ENCODE measurements around the gene CYTIP.
"Not testable (repeated sequence)": the region's sequence is repeated elsewhere in the genome, so short reads cannot be mapped to it uniquely, and the experiment has no call there.

The CYTIP gene

DNA sequence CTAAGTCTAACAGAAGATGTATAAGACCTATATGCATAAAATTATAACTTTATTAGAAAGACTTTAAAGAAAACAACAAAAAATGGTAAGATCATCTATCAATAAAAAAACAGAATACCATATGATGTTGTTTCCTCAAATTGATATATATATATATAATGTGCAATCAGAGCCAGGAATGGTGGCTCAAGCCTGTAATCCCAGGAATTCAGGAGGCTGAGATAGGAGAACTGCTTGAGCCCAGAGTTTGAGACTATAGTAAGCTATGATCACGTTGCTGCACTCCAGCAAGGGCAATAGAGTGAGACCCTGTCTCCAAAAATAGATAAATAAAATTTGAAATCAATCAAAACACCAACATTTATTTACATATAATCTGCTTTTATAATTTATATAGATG is 19.5 kb downstream of the CYTIP start:
- DNase-seq (ENCODE audit: low spot score) = no peak

GRCh38 chr2:157421964-157422363 is 21.9 kb downstream of the CYTIP start:
- DNase-seq (ENCODE audit: low spot score) = no peak

DNA sequence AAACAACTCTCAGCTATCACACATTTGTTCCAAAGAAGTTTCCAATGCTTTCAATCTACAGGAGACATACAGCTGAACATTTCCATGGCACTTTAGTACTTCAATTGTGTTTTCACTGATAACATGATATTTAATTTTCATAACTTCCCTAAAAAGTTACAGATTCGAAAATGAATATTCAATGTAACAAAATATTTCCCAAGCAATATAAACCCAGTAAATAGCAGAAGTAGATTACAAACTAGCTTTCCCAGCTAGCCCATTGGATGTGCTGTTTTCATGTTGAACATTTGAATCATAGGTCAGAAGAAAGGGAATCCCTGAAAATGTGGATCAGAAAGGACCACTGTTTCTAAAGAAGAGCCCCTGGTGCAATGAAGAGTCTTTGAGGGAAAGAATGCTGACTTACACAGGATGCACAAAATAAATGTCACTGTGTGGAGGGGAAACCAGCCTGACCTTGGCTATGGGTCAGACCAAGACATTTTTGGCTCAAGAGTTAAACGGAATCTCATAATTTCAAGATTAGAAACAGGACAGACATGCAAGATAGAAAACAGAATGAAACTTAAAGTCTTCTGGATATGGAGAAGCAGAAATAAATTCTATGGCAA is 22.5 kb downstream of the CYTIP start:
- no peak for DNase-seq (ENCODE audit: low spot score)

GRCh38 chr2:157420771-157421323 is 23.0 kb downstream of the CYTIP start:
- no peak for DNase-seq (ENCODE audit: low spot score)

- DNase-seq (ENCODE audit: low spot score) = no peak
Measured at GRCh38 chr2:157419031-157419575, 24.8 kb downstream of the CYTIP start.

- no peak for DNase-seq (ENCODE audit: low spot score)
Measured at GRCh38 chr2:157418239-157418641, 25.6 kb downstream of the CYTIP start.

- DNase-seq (ENCODE audit: low spot score) = no peak
Measured at GRCh38 chr2:157415591-157416101, 28.2 kb downstream of the CYTIP start.

DNA sequence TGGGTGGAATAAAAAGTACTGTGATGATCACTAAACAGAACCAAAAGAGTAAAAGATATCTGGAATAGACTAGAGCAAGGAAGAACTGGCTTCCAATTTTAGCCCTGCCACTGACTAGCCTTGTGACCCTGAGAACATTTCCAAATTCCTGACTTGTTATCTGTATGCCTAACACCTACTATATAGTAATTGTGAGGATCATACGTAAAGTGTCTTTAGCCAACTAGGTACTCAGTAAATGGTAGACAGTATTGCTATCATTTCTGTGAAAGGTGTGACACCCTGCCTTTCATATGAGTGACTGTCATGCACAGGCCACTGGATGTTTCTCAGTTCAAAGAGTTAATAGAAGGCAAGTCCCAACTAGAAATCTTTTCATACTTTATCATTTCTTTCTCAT is 29.8 kb downstream of the CYTIP start:
- no peak for DNase-seq (ENCODE audit: low spot score)

GRCh38 chr2:157413326-157414035 is 30.4 kb downstream of the CYTIP start:
- DNase-seq (ENCODE audit: low spot score) = no peak

DNA sequence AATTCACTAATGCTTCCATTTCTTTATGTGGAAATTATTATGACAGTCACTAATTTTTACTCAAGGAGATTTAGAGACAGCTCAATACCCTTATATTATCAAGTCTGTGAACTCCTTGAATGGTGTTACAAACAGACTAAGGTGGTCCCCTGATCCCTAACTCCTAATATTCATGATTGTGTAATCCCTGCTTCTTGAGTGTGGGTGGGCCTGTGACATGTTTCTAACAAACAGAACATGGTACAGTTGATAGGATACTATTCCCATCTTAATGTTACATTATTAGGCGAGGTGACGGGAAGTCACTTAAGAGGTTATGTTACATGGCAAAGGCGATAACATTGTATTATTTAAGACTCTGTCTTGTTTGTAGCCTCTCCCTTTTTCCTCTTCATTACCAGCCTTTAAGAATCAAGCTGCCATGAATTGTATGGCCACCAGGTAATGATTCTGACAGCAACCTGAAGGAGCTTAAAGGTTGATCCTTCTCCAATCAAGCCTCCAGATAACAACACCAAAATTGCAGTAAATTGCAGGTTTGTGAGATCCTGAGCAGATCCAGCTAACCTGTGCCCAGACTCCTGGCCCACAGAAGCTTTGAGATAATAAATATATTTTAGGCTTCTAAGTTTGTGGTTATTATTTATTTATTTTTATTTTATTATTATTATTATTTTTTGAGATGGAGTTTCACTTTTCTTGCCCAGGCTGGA is 32.1 kb downstream of the CYTIP start:
- DNase-seq (ENCODE audit: low spot score) = no peak

DNA sequence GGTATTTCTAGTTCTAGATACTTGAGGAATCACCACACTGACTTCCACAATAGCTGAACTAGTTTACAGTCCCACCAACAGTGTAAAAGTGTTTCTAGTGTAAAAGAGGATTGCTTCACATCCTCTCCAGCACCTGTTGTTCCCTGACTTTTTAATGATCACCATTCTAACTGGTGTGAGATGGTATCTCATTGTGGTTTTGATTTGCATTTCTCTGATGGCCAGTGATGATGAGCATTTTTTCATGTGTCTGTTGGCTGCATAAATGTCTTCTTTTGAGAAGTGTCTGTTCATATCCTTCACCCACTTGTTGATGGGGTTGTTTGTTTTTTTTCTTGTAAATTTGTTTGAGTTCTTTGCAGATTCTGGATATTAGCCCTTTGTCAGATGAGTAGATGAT is 38.5 kb downstream of the CYTIP start:
- not testable (repeated sequence) for DNase-seq (ENCODE audit: low spot score)

- no peak for DNase-seq (ENCODE audit: low spot score)
Measured at GRCh38 chr2:157404363-157404762, 39.5 kb downstream of the CYTIP start.

- not testable (repeated sequence) for DNase-seq (ENCODE audit: low spot score)
Measured at GRCh38 chr2:157402801-157403485, 40.9 kb downstream of the CYTIP start.

- no peak for DNase-seq (ENCODE audit: low spot score)
Measured at GRCh38 chr2:157395811-157396210, 48.1 kb downstream of the CYTIP start.

DNA sequence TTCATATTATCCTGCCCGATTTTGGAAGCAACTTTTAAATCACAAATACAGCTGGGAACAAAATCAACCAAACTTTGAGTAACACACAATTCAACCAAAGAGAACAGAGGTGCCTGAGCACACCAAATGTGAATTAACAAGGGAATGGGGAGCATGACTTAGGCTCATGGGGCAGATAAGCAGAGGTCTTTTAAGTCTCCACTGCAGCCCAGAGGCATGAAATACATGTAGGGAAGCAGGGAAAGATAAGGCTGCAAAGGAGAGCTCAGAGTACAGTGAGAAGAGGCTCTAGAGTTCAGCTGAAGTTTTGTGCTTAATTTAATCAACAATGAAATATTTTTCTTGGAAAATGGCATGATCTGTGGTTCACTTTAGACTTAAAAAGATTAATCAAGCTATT is 49.0 kb downstream of the CYTIP start:
- DNase-seq (ENCODE audit: low spot score) = no peak

DNA sequence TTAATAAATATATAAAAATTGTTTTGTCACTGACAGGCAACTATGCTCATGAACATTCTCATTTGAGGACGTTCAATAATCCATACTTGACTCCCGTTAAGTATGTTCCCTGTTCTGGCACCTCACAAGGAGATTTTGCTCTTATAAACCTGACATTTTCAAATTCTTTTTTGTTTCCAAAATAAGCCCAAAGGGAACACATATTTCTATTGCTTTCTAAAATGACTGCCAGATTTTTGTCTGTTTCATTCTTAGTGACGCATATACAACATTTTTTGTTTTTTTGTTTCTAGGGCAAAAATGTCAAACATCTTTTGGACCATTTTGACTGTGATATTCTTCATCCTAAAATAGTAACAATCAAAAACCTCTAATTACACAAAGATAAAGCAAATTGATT is 50.5 kb downstream of the CYTIP start:
- DNase-seq (ENCODE audit: low spot score) = no peak

GRCh38 chr2:157388827-157389226 is 55.1 kb downstream of the CYTIP start:
- no peak for DNase-seq (ENCODE audit: low spot score)

- no peak for DNase-seq (ENCODE audit: low spot score)
Measured at GRCh38 chr2:157386747-157387146, 57.1 kb downstream of the CYTIP start.

DNA sequence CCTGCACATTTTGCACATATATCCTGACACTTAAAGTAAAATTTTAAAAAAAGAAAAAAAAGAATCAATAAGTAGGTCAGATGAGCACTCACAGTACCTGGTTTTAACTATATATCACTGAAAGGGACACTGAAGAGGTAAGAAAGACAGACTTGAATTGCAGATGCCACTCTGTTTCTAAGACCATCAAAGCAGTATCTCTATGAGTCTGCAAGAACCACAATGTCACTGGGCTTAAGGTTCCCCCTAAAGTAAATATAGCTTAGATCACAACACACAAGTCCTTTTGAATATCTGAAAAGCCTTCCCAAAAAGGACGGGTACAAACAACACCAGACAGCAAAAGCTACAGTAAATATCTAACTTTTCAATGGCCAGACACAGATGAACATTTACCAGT is 57.6 kb downstream of the CYTIP start:
- DNase-seq (ENCODE audit: low spot score) = no peak

GRCh38 chr2:157377861-157378260 is 66.0 kb downstream of the CYTIP start:
- DNase-seq (ENCODE audit: low spot score) = no peak

DNA sequence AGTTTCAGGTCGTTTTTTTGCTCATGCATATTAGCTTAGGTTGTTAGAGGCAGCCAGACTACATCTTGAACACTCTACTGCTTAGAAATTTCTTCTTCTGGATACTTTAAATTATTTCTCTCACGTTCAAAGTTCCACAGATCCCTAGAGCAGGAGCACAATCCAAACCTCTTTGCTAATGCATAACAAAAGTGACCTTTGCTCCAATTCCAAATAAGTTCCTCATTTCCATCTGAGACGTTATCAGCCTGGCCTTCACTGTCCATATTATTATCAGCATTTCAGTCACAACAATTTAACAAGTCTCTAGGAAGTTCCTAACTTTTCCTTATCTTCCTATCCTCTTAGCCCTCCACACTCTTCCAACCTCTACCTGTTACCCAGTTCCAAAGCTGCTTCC is 67.8 kb downstream of the CYTIP start:
- DNase-seq (ENCODE audit: low spot score) = no peak

DNA sequence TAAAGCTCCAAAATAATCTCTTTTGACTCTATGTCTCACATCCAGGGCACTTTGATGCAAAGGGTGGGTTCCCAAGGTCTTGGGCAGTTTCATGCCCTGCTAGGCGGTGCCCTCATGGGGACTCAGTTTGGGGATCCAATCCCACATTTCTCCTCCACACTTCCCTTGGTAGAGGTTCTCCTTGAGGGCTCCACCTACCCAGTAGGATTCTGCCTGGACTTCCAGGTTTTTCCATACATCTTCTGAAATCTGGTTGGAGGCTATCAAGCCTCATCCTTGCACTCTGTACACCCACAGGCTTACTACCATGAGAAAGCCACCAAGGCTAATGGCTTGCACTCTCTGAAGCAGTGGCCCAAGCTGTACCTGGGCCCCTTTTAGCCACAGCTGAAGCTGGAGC is 68.5 kb downstream of the CYTIP start:
- no peak for DNase-seq (ENCODE audit: low spot score)
